HCT116 (cell line): ENCODE data around the gene THSD7A. TPM values are rescaled to one million over a fixed set of nuclear protein-coding genes. Genes with fewer than 3 reads are reported as not detected.

ENCODE experiments used
- ATAC-seq: fragments of 200-7000 bp; cut with Tn5 transposase; 2 replicates; pipeline ENCODE4 v1.9.1; 2020; ENCODE audit warnings: mild to moderate bottlenecking, moderate library complexity
- BruUV-seq: library from RNA; stranded (reverse); fragments of 400-500 nt; replicated peaks from 2 replicates; lab custom pipeline; 2021; lab: Mats Ljungman, UMichigan
- CTCF ChIA-PET: fragments of 300-600 bp; sonication (Branson Sonifier 250); formaldehyde crosslinking; loops from one replicate; lab custom pipeline; 2021; ENCODE audit warnings: antibody characterized with exemption; lab: Charles Lee
- POLR2A ChIA-PET: fragments of 300-600, 350-600 bp; sonication (Branson Sonifier 250); formaldehyde crosslinking; loops from one replicate; lab custom pipeline; 2021; ENCODE audit warnings: antibody characterized with exemption; lab: Charles Lee
- RAD21 ChIA-PET, 2 experiments: fragments of 300-600 bp; sonication (Branson Sonifier 250); formaldehyde crosslinking; loops; one replicate each; lab custom pipeline; 2023; ENCODE audit warnings: low total read pairs in 2 of 2; ENCODE audit not compliant: uncharacterized antibody in 2 of 2, unreplicated experiment in 2 of 2, low non-redundant PET in 1 of 2; lab: Charles Lee
- DNase-seq: peaks from one replicate; pipeline ENCODE4 v3.0.0-alpha.2; 2010; ENCODE audit warnings: low read depth, low spot score
- H2AFZ ChIP-seq: fragments of 200-600 bp; shearing (Covaris generic), sonication (generic); 2 replicates; pipeline ENCODE4 v1.6.1; 2017; ENCODE audit warnings: low read depth, mixed run types, mixed read lengths, antibody characterized with exemption, low read length; ENCODE audit not compliant: poor library complexity, severe bottlenecking
- H3K27ac ChIP-seq: 2 replicates; pipeline ENCODE4 v1.5.1; 2012; ENCODE audit warnings: low read depth, low read length
- H3K27me3 ChIP-seq: fragments of 200-600 bp; sonication (generic); 2 replicates; pipeline ENCODE4 v1.6.1; 2016; ENCODE audit warnings: mixed run types, low read length, mixed read lengths; ENCODE audit not compliant: insufficient read depth
- H3K36me3 ChIP-seq, 2 experiments: fragments of 200-500 bp in 1 of 2; fragments of 200-600 bp in 1 of 2; sonication (Bioruptor generic) in 1 of 2; sonication (generic) in 1 of 2; 2 replicates each; pipeline versions ENCODE4 v1.5.1 to v1.6.1; 2014 to 2016; ENCODE audit warnings: low read length in 2 of 2, inconsistent platforms in 1 of 2, mixed read lengths in 1 of 2, mixed run types in 1 of 2; ENCODE audit not compliant: insufficient read depth in 2 of 2, control insufficient read depth in 1 of 2
- H3K4me1 ChIP-seq, 2 experiments: fragments of 200-600 bp in 1 of 2; sonication (generic) in 1 of 2; 2 replicates each; pipeline versions ENCODE4 v1.5.1 to v1.6.1; 2012 to 2017; ENCODE audit warnings: low read length in 2 of 2, inconsistent platforms in 1 of 2, mild to moderate bottlenecking in 1 of 2, mixed read lengths in 1 of 2, mixed run types in 1 of 2, moderate library complexity in 1 of 2; ENCODE audit not compliant: insufficient read depth in 2 of 2, control insufficient read depth in 1 of 2
- H3K4me2 ChIP-seq: fragments of 200-600 bp; sonication (generic); 2 replicates; pipeline ENCODE4 v1.6.1; 2017; ENCODE audit warnings: mixed run types, low read length, mixed read lengths
- H3K4me3 ChIP-seq, 2 experiments: fragments of 200-600 bp in 1 of 2; sonication (generic) in 1 of 2; replicated peaks in 1 of 2; 2 replicates each; pipeline ENCODE4 v1.5.1; 2011 to 2016; ENCODE audit warnings: low read length in 2 of 2, control low read depth in 1 of 2, low read depth in 1 of 2, mild to moderate bottlenecking in 1 of 2, mixed read lengths in 1 of 2, mixed run types in 1 of 2
- H3K79me2 ChIP-seq: fragments of 200-600 bp; sonication (generic); 2 replicates; pipeline ENCODE4 v1.6.1; 2017; ENCODE audit warnings: mild to moderate bottlenecking, mixed run types, low read length, moderate library complexity, mixed read lengths; ENCODE audit not compliant: insufficient read depth
- H3K9ac ChIP-seq: fragments of 200-600 bp; sonication (generic); 2 replicates; pipeline ENCODE4 v1.6.1; 2016; ENCODE audit warnings: low read length, mixed read lengths
- H3K9me2 ChIP-seq: fragments of 200-600 bp; sonication (generic), shearing (Covaris generic); 2 replicates; pipeline ENCODE4 v1.6.1; 2017; ENCODE audit warnings: mixed run types, mild to moderate bottlenecking, moderate library complexity; ENCODE audit not compliant: insufficient read depth
- H3K9me3 ChIP-seq, 2 experiments: fragments of 200-500 bp in 1 of 2; fragments of 200-600 bp in 1 of 2; sonication (Bioruptor generic) in 1 of 2; sonication (generic) in 1 of 2; 2 replicates each; pipeline ENCODE4 v1.6.1; 2014 to 2017; ENCODE audit warnings: low read length in 2 of 2, mixed read lengths in 2 of 2, inconsistent platforms in 1 of 2, low read depth in 1 of 2, mild to moderate bottlenecking in 1 of 2, mixed run types in 1 of 2, moderate library complexity in 1 of 2; ENCODE audit not compliant: control insufficient read depth in 1 of 2, insufficient read depth in 1 of 2
- H4K20me1 ChIP-seq: fragments of 200-600 bp; sonication (generic), shearing (Covaris generic); 2 replicates; pipeline ENCODE4 v1.6.1; 2017; ENCODE audit warnings: mixed run types, mild to moderate bottlenecking, moderate library complexity; ENCODE audit not compliant: insufficient read depth
- CTCF ChIP-seq, 3 experiments: fragments of 200-600 bp in 1 of 3; sonication (generic) in 1 of 3; IDR thresholded peaks in 2 of 3; conservative IDR thresholded peaks in 1 of 3; 2 replicates each; pipeline ENCODE4 v1.5.1; 2012 to 2017; ENCODE audit warnings: low read depth in 2 of 3, low read length in 2 of 3, antibody characterized with exemption in 1 of 3, borderline replicate concordance in 1 of 3, control low read depth in 1 of 3, mild to moderate bottlenecking in 1 of 3, mixed read lengths in 1 of 3, mixed run types in 1 of 3, moderate library complexity in 1 of 3; ENCODE audit not compliant: insufficient read depth in 1 of 3
- EZH2phosphoT487 ChIP-seq: fragments of 200-600 bp; IDR thresholded peaks from 2 replicates; pipeline ENCODE4 v1.6.1; 2018; ENCODE audit warnings: antibody characterized with exemption, borderline replicate concordance
- POLR2A ChIP-seq: IDR thresholded peaks from 2 replicates; pipeline ENCODE4 v1.7.0; 2011; ENCODE audit warnings: borderline replicate concordance; ENCODE audit not compliant: insufficient read depth, insufficient read length; ENCODE audit errors: extremely low read depth
- REST ChIP-seq: IDR thresholded peaks from 2 replicates; pipeline ENCODE4 v1.6.1; 2012; ENCODE audit warnings: low read depth
- SIN3A ChIP-seq: IDR thresholded peaks from 2 replicates; pipeline ENCODE4 v1.6.1; 2012; ENCODE audit warnings: low read depth
- SRF ChIP-seq: IDR thresholded peaks from 2 replicates; pipeline ENCODE4 v1.6.1; 2012; ENCODE audit warnings: low read depth
- ZBTB33 ChIP-seq: IDR thresholded peaks from 2 replicates; pipeline ENCODE4 v1.6.1; 2011; ENCODE audit warnings: mild to moderate bottlenecking, low read length, moderate library complexity; ENCODE audit not compliant: insufficient replicate concordance; ENCODE audit errors: extremely low read depth
- ZFX ChIP-seq: fragments of 450-650 bp; IDR thresholded peaks from 2 replicates; pipeline ENCODE4 v1.6.1; 2017
- ZNF274 ChIP-seq: fragments of 200-500 bp; sonication (Bioruptor generic); IDR thresholded peaks from 2 replicates; pipeline ENCODE4 v1.6.1; 2014; ENCODE audit warnings: mild to moderate bottlenecking, low read depth, low read length, inconsistent platforms
- intact Hi-C: fragments of 100-400 bp; cut with micrococcal nuclease; formaldehyde crosslinking; loops from 2 replicates; pipeline ENCODE4 v1.10.0; 2022
- total RNA-seq: library from RNA; stranded (reverse); gene quantifications from one replicate; pipeline ENCODE4 v1.2.1, GENCODE V29; 2021; ENCODE audit not compliant: unreplicated experiment

Gene THSD7A
- total RNA-seq, 1 experiment from 2014 or later, result 0.05 TPM

- no peak for TF ChIP-seq ZNF274
- TF ChIP-seq EZH2phosphoT487, result no peak
- no peak for TF ChIP-seq POLR2A
- TF ChIP-seq SIN3A, result no peak
- no peak for TF ChIP-seq SRF
- no peak for TF ChIP-seq REST
- TF ChIP-seq ZFX, result no peak
- TF ChIP-seq CTCF (IDR thresholded peaks at IDR 0.05 in 2 of 3, conservative IDR thresholded peaks at IDR 0.05 in 1 of 3; ENCODE audit: borderline replicate concordance in 1 of 3, insufficient read depth in 1 of 3, low read depth in 2 of 3, low read length in 2 of 3), result no peak
- no peak for TF ChIP-seq ZBTB33
- ChIA-PET RAD21 (no interaction called here), CTCF (no interaction called here), POLR2A (no interaction called here)
- Histone ChIP-seq H3K27me3 (no peaks in the 10 kb centered on the region), H3K4me3 (no peak overlapping the region), H4K20me1 (no peaks in the 10 kb centered on the region), H3K4me2 (no peak overlapping the region), H3K36me3 (no peaks in the 10 kb centered on the region), H3K9me3 (no peaks in the 10 kb centered on the region), H2AFZ (no peak overlapping the region), H3K4me1 (peaks cover 0 to 7% of the 10 kb centered on the region in 2 experiments; a peak in 1 of 4 replicates), H3K27ac (no peak overlapping the region), H3K9me2 (no peaks in the 10 kb centered on the region), H3K9ac (no peak overlapping the region), H3K79me2 (no peaks in the 10 kb centered on the region)
- no peak for DNase-seq
- BruUV-seq, result no TSS peak
- no peak for ATAC-seq
- intact Hi-C loops, result no loop called here
Measured at GRCh38 chr7:11751807-11752389, 80.1 kb downstream of the THSD7A start.
